Heart left ventricle (tissue), 16 donors: Measurements from ENCODE around the gene ADAMTS18. TPM values are rescaled to one million over a fixed set of nuclear protein-coding genes. Genes with fewer than 3 reads are reported as not detected.

Experiments used
- ATAC-seq, 4 donors: fragments of 200-7000 bp; cut with Tn5 transposase; one replicate each; pipeline ENCODE4 v1.9.1; 2020 to 2022; ENCODE audit warnings: moderate library complexity in 4 of 4, mild to moderate bottlenecking in 3 of 4, moderate number of reproducible peaks in 1 of 4
- DNase-seq, 5 donors: peaks; one replicate each; pipeline ENCODE4 v3.0.0-alpha.2; 2020
- H3K27ac ChIP-seq, 12 donors: fragments of 200-600 bp; sonication (generic) in 4 of 12; one replicate each; pipeline versions ENCODE4 v1.5.0 to v1.8.0; 2016 to 2022; ENCODE audit warnings: mild to moderate bottlenecking in 2 of 12
- H3K27me3 ChIP-seq, 9 donors: fragments of 200-600 bp; sonication (generic) in 2 of 9; one replicate each; pipeline versions ENCODE4 v1.5.1 to v1.8.0; 2016 to 2022; ENCODE audit warnings: mild to moderate bottlenecking in 3 of 9
- H3K36me3 ChIP-seq, 9 donors: fragments of 200-600 bp; sonication (generic) in 2 of 9; one replicate each; pipeline versions ENCODE4 v1.5.0 to v1.8.0; 2018 to 2022; ENCODE audit warnings: mild to moderate bottlenecking in 2 of 9
- H3K4me1 ChIP-seq, 12 donors: fragments of 200-600 bp; sonication (generic) in 4 of 12; one replicate each; pipeline versions ENCODE4 v1.5.0 to v1.8.0; 2016 to 2022; ENCODE audit warnings: mild to moderate bottlenecking in 3 of 12
- H3K4me3 ChIP-seq, 12 donors: fragments of 200-600 bp; sonication (generic) in 4 of 12; one replicate each; pipeline versions ENCODE4 v1.5.0 to v1.8.0; 2017 to 2022; ENCODE audit warnings: mild to moderate bottlenecking in 9 of 12, moderate library complexity in 4 of 12
- H3K9me3 ChIP-seq, 12 donors: fragments of 200-600 bp; sonication (generic) in 4 of 12; one replicate each; pipeline versions ENCODE4 v1.5.0 to v1.8.0; 2016 to 2022; ENCODE audit warnings: mild to moderate bottlenecking in 1 of 12
- CTCF ChIP-seq, 12 donors: fragments of 200-600 bp; sonication (generic) in 4 of 12; IDR thresholded peaks; one replicate each; pipeline versions ENCODE4 v1.5.0 to v1.8.0; 2018 to 2022; ENCODE audit warnings: antibody characterized with exemption in 12 of 12, mild to moderate bottlenecking in 5 of 12
- POLR2A ChIP-seq, 2 donors: fragments of 450-650 bp; IDR thresholded peaks; one replicate each; pipeline ENCODE4 v1.6.1; 2017; ENCODE audit warnings: antibody characterized with exemption in 2 of 2, mild to moderate bottlenecking in 2 of 2, moderate library complexity in 2 of 2
- WGBS, 4 donors: extraction: QIAGEN DNeasy Blood & Tissue Kit in 2 of 4; methylation state at CpG; one replicate each; pipeline versions ENCODE4 v1.1.5 to v1.1.7; 2013 to 2018; 5-methylcytosine and 5-hydroxymethylcytosine counted together
- intact Hi-C, 10 donors: fragments of 100-400 bp; cut with DNase I; formaldehyde crosslinking; loops; one replicate each; pipeline versions ENCODE4 v1.11.1 to v1.14.2; 2022
- polyA plus RNA-seq, 2 donors: library from polyadenylated mRNA; stranded (reverse); fragments of 200-250 nt; gene quantifications; one replicate each; pipeline ENCODE4 v1.2.3, GENCODE V29; 2013
- total RNA-seq, 9 donors: library from RNA; depleted of rRNA in 2 of 9; stranded (reverse); fragments of >200 nt in 2 of 9; fragmentation: NEBNext Ultra II Directional in 3 of 9; extraction: Animal tissue kit (Norgen Biotek cat#: 25700) in 3 of 9; gene quantifications; one replicate each; pipeline versions ENCODE4 v1.1.0 to v1.2.4, GENCODE V29; 2016 to 2023
- donor health status: ischemic (EF 13 %, LVEDD 7.1; RV severe dilation, severe dysfunction).
- donor health status: healthy with polysubstance abuse.
- donor health status: DM: no; HTN: yes; CAD: no.
- donor health status: DM: no; HTN: no; CAD: no.
- donor health status: ischemic (EF 25% LVEDD 6.9; RV normal size, moderate dysfunction).
- donor health status: ischemic (EF 25% LVEDD 5.7; RV mildly dilated, moderate dysfunction).
- donor health status: healthy.
- donor health status: DM: yes; HTN: yes; CAD: no.
- donor health status: ischemic (EF 35%, LVEDD 5.7; RV mildly dilated, moderate dysfunction).
- donor health status: nonischemic (EF 11% LVEDD 7.7; RV severe dilation, severe dysfunction).
- donor health status: DM: yes; HTN: yes; CAD: no.
- donor health status: PGD.
- donor health status: ischemic (EF 29% LVEDD 5.4; RV normal size, mild dysfunction).
- donor health status: nonischemic (EF 23%, LVEDD 6.1; RV moderate dilation, normal function).

The ADAMTS18 gene
- total and polyA plus RNA-seq, 11 donors = 0.10 to 0.69 (median 0.14) TPM; not detected in 8

DNA sequence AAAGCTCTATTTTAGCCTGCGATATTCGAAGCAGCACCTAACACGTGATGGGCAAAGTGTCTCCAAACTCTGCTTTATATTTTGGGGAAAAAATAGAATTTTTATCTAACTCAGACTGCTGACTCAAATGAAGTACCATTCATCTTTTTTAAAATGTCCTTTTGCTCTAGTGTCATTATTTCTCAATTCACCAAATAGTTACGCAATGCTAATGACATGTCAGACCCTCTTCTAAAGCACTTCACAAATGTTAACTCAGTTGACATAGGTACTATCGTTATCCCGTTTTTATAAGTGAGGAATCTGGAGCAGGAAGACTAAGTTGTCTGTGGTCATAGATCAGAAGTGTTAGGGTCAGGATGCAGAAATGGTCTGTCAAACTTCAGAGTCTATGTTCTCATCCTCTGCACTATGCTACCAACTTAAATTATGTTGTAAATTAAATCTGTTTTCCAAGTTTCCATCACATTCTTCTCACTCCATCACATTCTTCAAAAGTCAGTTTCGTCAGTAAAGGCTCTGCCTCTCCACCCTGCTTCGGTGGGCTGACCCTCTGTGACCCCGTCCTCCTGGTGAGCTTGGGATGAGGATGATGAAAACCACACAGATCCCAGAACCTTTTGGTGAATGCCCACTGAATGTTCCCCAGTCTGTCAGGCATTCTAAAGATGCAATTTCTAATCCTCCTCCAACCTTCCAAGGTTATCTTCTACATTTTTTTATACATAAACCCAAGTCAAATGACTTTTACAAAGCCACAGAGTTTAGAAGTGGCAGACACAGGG, 102.8 kb downstream of the ADAMTS18 start:
- TF ChIP-seq POLR2A (IDR thresholded peaks at IDR 0.05) (no peak), CTCF (IDR thresholded peaks at IDR 0.05) (no peak)
- Histone ChIP-seq H3K36me3 (no peaks in the 10 kb centered on the region), H3K9me3 (no peaks in the 10 kb centered on the region), H3K4me1 (no peaks in the 10 kb centered on the region), H3K4me3 (no peak overlapping the region), H3K27me3 (peaks cover 0 to 3% (median 0%) of the 10 kb centered on the region in 9 donors), H3K27ac (no peak overlapping the region)
- 55 to 67% (median 65%) methylated on average over 9 of the region's 9 CpGs for WGBS, 4 donors
- no peak for DNase-seq
- no peak for ATAC-seq
- intact Hi-C loops = no loop called here

- peaks cover 0 to 3% (median 0%) of the 10 kb centered on the region in 9 donors for H3K27me3 ChIP-seq
- no peak overlapping the region for H3K4me3 ChIP-seq
- H3K4me1 ChIP-seq = no peaks in the 10 kb centered on the region
- no peaks in the 10 kb centered on the region for H3K9me3 ChIP-seq
- intact Hi-C loops = no loop called here
- no peak for TF ChIP-seq CTCF (IDR thresholded peaks at IDR 0.05)
- TF ChIP-seq POLR2A (IDR thresholded peaks at IDR 0.05) = no peak
- no peak for ATAC-seq
- H3K36me3 ChIP-seq = no peaks in the 10 kb centered on the region
- no peak for DNase-seq
- H3K27ac ChIP-seq = no peak overlapping the region
Measured at GRCh38 chr16:77331043-77331442, 103.8 kb downstream of the ADAMTS18 start.

GRCh38 chr16:77330332-77331042, 104.3 kb downstream of the ADAMTS18 start:
- H3K4me3 ChIP-seq = no peak overlapping the region
- WGBS, 4 donors = 50 to 62% (median 58%) methylated on average over 5 of the region's 5 CpGs
- TF ChIP-seq CTCF (IDR thresholded peaks at IDR 0.05) (no peak), POLR2A (IDR thresholded peaks at IDR 0.05) (no peak)
- no peaks in the 10 kb centered on the region for H3K9me3 ChIP-seq
- ATAC-seq (no peak), DNase-seq (no peak)
- H3K27me3 ChIP-seq = peaks cover 0 to 3% (median 0%) of the 10 kb centered on the region in 9 donors
- H3K4me1 ChIP-seq = no peaks in the 10 kb centered on the region
- no peaks in the 10 kb centered on the region for H3K36me3 ChIP-seq
- no peak overlapping the region for H3K27ac ChIP-seq
- intact Hi-C loops = no loop called here

DNA sequence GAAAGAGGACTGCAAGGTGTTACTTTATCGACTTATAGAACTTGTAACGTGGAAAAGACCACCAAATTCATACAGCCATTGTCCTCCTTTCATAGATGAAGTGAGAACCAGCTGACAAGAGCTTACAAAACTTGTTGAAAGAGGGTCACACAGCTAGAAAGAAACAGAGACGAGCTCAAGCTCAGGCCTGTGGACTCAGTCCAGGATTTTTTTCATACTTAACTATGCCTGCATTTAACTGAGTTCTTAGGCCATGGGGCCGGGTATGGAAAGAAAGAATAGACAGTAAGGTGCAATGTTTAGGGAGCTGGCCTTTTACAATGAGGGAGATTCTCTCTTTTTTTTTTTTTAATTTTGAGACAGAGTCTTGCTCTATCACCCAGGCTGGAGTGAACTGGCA, 106.1 kb downstream of the ADAMTS18 start:
- TF ChIP-seq CTCF (IDR thresholded peaks at IDR 0.05) (no peak), POLR2A (IDR thresholded peaks at IDR 0.05) (no peak)

More for the DNA sequence above, 106.1 kb downstream of the ADAMTS18 start:
- DNase-seq = no peak
- no peak for ATAC-seq
- WGBS, 4 donors = 52 to 58% (median 54%) methylated on average over 4 of the region's 4 CpGs
- no peaks in the 10 kb centered on the region for H3K4me1 ChIP-seq
- intact Hi-C loops = no loop called here
- peaks cover 0 to 3% (median 0%) of the 10 kb centered on the region in 9 donors for H3K27me3 ChIP-seq
- no peak overlapping the region for H3K27ac ChIP-seq
- no peak overlapping the region for H3K4me3 ChIP-seq
- H3K36me3 ChIP-seq = no peaks in the 10 kb centered on the region
- no peaks in the 10 kb centered on the region for H3K9me3 ChIP-seq
